Measurements from ENCODE around the gene MUCL1. TPM values are rescaled to one million over a fixed set of nuclear protein-coding genes. Genes with fewer than 3 reads are reported as not detected.

The MUCL1 gene
- polyA plus RNA-seq, 1 experiment = not detected

GRCh38 chr12:54861927-54862326 lies 7.6 kb downstream of the MUCL1 start:
- DNase-seq (ENCODE audit: low read depth) = no peak
- CTCF ChIA-PET = no interaction called here

GRCh38 chr12:54863948-54864618 lies 9.8 kb downstream of the MUCL1 start:
- ChIA-PET POLR2A (no interaction called here), CTCF (no interaction called here)
- TF ChIP-seq CTCF (IDR thresholded peaks at IDR 0.05; ENCODE audit: insufficient read depth, low read depth, low read length) = no peak
- Histone ChIP-seq H3K27me3 (ENCODE audit: control insufficient read depth, insufficient read depth, low read length) (no peaks in the 10 kb centered on the region), H3K36me3 (ENCODE audit: control insufficient read depth, insufficient read depth, low read length) (no peaks in the 10 kb centered on the region), H3K4me3 (ENCODE audit: low read depth, low read length) (no peak overlapping the region)
- no peak for DNase-seq (ENCODE audit: low read depth)

More at GRCh38 chr12:54861927-54862326, 7.6 kb downstream of the MUCL1 start:
- H3K36me3 ChIP-seq (ENCODE audit: control insufficient read depth, insufficient read depth, low read length) = no peaks in the 10 kb centered on the region
- H3K27me3 ChIP-seq (ENCODE audit: control insufficient read depth, insufficient read depth, low read length) = no peaks in the 10 kb centered on the region
- POLR2A ChIA-PET = no interaction called here
- no peak overlapping the region for H3K4me3 ChIP-seq (ENCODE audit: low read depth, low read length)
- TF ChIP-seq CTCF (IDR thresholded peaks at IDR 0.05; ENCODE audit: insufficient read depth, low read depth, low read length) = no peak

DNA sequence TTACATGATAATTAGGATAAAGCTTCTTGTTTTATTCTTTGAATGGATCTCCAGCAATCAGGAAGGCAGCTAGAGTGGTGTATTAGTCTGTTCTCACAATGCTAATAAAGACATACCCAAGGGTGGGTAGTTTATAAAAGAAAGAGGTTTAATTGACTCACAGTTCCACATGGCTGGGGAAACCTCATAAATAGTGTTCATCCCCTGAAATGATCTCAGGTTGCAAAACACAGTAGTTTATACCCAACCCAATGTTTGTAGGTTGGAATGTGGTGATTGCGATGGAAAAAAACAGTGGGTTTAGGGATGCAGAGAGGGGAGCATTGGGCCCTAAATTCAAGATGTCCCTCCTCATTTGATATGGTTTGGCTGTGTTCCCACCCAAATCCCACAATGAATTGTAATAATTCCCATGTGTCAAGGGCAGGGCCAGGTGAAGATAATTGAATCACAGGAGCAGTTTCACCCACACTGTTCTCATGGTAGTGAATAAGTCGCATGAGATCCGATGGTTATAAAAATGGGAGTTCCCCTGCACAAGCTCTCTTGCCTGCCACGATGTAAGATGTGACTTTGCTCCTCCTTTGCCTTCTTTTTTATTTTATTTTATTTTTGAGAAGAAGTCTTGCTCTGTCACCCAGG lies 11.5 kb downstream of the MUCL1 start:
- Histone ChIP-seq H3K4me3 (ENCODE audit: low read depth, low read length) (no peak overlapping the region), H3K36me3 (ENCODE audit: control insufficient read depth, insufficient read depth, low read length) (no peaks in the 10 kb centered on the region), H3K27me3 (ENCODE audit: control insufficient read depth, insufficient read depth, low read length) (no peaks in the 10 kb centered on the region)
- POLR2A ChIA-PET = no interaction called here
- TF ChIP-seq CTCF (IDR thresholded peaks at IDR 0.05; ENCODE audit: insufficient read depth, low read depth, low read length) = no peak
- no peak for DNase-seq (ENCODE audit: low read depth)
- CTCF ChIA-PET = no interaction called here

DNA sequence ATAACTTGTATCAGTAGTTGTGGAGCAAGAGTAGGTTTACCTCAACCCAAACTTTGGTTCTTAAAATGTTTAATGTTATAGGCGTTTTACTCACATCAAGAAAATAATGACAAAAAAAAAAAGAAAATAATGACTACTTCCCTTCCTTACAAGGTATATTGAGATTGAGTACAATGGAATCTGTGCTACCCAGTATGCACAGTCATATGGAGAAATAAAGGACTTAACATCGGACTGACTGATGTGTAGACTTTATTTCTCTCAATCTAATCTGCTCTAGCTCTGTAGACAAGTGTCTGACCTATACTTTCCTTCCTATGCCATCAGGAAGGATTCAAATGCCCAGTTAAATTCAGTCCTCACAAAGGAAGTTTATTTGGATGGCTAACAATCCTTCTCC lies 14.4 kb downstream of the MUCL1 start:
- CTCF ChIA-PET = interaction anchor here (1.0 kb wide), 1 partner anchor 83 kb away, joined by 3 read pairs; no protein-coding TSS in a partner anchor
- no peaks in the 10 kb centered on the region for H3K27me3 ChIP-seq (ENCODE audit: control insufficient read depth, insufficient read depth, low read length)
- no peak for TF ChIP-seq CTCF (IDR thresholded peaks at IDR 0.05; ENCODE audit: insufficient read depth, low read depth, low read length)
- POLR2A ChIA-PET = no interaction called here
- H3K36me3 ChIP-seq (ENCODE audit: control insufficient read depth, insufficient read depth, low read length) = no peaks in the 10 kb centered on the region
- no peak overlapping the region for H3K4me3 ChIP-seq (ENCODE audit: low read depth, low read length)
- no peak for DNase-seq (ENCODE audit: low read depth)

GRCh38 chr12:54870048-54870447 lies 15.7 kb downstream of the MUCL1 start:
- no peaks in the 10 kb centered on the region for H3K27me3 ChIP-seq (ENCODE audit: control insufficient read depth, insufficient read depth, low read length)
- ChIA-PET POLR2A (no interaction called here), CTCF (no interaction called here)
- DNase-seq (ENCODE audit: low read depth) = no peak
- no peaks in the 10 kb centered on the region for H3K36me3 ChIP-seq (ENCODE audit: control insufficient read depth, insufficient read depth, low read length)
- no peak overlapping the region for H3K4me3 ChIP-seq (ENCODE audit: low read depth, low read length)
- no peak for TF ChIP-seq CTCF (IDR thresholded peaks at IDR 0.05; ENCODE audit: insufficient read depth, low read depth, low read length)
